A673 (cell line): ENCODE measurements around the gene RABGAP1L. TPM values are rescaled to one million over a fixed set of nuclear protein-coding genes. Genes with fewer than 3 reads are reported as not detected.

Experiments used
- BruUV-seq: library from RNA; stranded (reverse); fragments of 400-500 nt; replicated peaks from 2 replicates; lab custom pipeline; 2021; lab: Mats Ljungman, UMichigan
- CTCF ChIA-PET: fragments of 300-600 bp; sonication (Branson Sonifier 250); formaldehyde crosslinking; loops from one replicate; lab custom pipeline; 2022; ENCODE audit warnings: antibody characterized with exemption; lab: Charles Lee
- POLR2A ChIA-PET: fragments of 300-600 bp; sonication (Branson Sonifier 250); formaldehyde crosslinking; loops from one replicate; lab custom pipeline; 2022; ENCODE audit warnings: antibody characterized with exemption; ENCODE audit not compliant: low non-redundant PET; lab: Charles Lee
- DNase-seq: peaks from one replicate; pipeline ENCODE4 v3.0.0-alpha.2; 2015; ENCODE audit warnings: low spot score
- H3K27ac ChIP-seq: fragments of 200-600 bp; sonication (generic); 2 replicates; pipeline ENCODE4 v1.5.1; 2016; ENCODE audit warnings: mixed run types, low read depth, mild to moderate bottlenecking, mixed read lengths, antibody characterized with exemption, low read length; ENCODE audit not compliant: poor library complexity, severe bottlenecking
- H3K27me3 ChIP-seq: fragments of 200-600 bp; sonication (generic); replicated peaks from 2 replicates; pipeline ENCODE4 v1.6.1; 2017; ENCODE audit warnings: mixed run types, low read depth, mild to moderate bottlenecking, mixed read lengths, antibody characterized with exemption, low read length; ENCODE audit not compliant: insufficient read depth, poor library complexity
- H3K36me3 ChIP-seq: fragments of 200-600 bp; sonication (generic); 2 replicates; pipeline ENCODE4 v1.6.1; 2016; ENCODE audit warnings: mixed run types, mild to moderate bottlenecking, mixed read lengths, antibody characterized with exemption, low read length; ENCODE audit not compliant: insufficient read depth, poor library complexity, severe bottlenecking
- H3K4me1 ChIP-seq: fragments of 200-600 bp; sonication (generic); 2 replicates; pipeline ENCODE4 v1.6.1; 2017; ENCODE audit warnings: mixed run types, mild to moderate bottlenecking, mixed read lengths, antibody characterized with exemption, low read length; ENCODE audit not compliant: insufficient read depth, poor library complexity, severe bottlenecking
- H3K4me3 ChIP-seq: fragments of 200-600 bp; sonication (generic); 2 replicates; pipeline ENCODE4 v1.5.1; 2016; ENCODE audit warnings: low read depth, mixed run types, mild to moderate bottlenecking, mixed read lengths, low read length; ENCODE audit not compliant: poor library complexity, severe bottlenecking
- H3K9me3 ChIP-seq: fragments of 200-600 bp; sonication (generic); 2 replicates; pipeline ENCODE4 v1.6.1; 2016; ENCODE audit warnings: mixed run types, low read depth, mild to moderate bottlenecking, mixed read lengths, antibody characterized with exemption, low read length; ENCODE audit not compliant: poor library complexity, severe bottlenecking
- CTCF ChIP-seq: fragments of 300-800, 200-600 bp; sonication (generic); conservative IDR thresholded peaks from 2 replicates; pipeline ENCODE4 v1.5.1; 2017; ENCODE audit warnings: low read depth, mild to moderate bottlenecking, antibody characterized with exemption, low read length, moderate library complexity, mixed read lengths
- EZH2 ChIP-seq: fragments of 200-600 bp; sonication (generic); IDR thresholded peaks from 2 replicates; pipeline ENCODE4 v1.6.1; 2017; ENCODE audit warnings: borderline replicate concordance, low read depth, mild to moderate bottlenecking, mixed read lengths, antibody characterized with exemption, low read length; ENCODE audit not compliant: poor library complexity, severe bottlenecking
- intact Hi-C: fragments of 100-400 bp; cut with micrococcal nuclease; formaldehyde crosslinking; loops from one replicate; pipeline ENCODE4 v1.10.0; 2022; ENCODE audit not compliant: unreplicated experiment
- total RNA-seq: library from RNA; stranded (reverse); gene quantifications from 2 replicates; pipeline ENCODE4 v1.2.3, GENCODE V29; 2021

The RABGAP1L gene
- total RNA-seq, 1 experiment from 2014 or later: 19.3 TPM

GRCh38 chr1:174696026-174696821 is 536.9 kb downstream of the RABGAP1L start:
- CTCF ChIA-PET: no interaction called here
- intact Hi-C loops: no loop called here
- H3K4me3 ChIP-seq: no peak overlapping the region
- no TSS peak for BruUV-seq
- no peak for DNase-seq
- no peaks in the 10 kb centered on the region for H3K9me3 ChIP-seq
- no peaks in the 10 kb centered on the region for H3K4me1 ChIP-seq
- TF ChIP-seq EZH2: no peak
- no peak for TF ChIP-seq CTCF
- POLR2A ChIA-PET: no interaction called here
- H3K36me3 ChIP-seq: no peaks in the 10 kb centered on the region
- H3K27me3 ChIP-seq: no peaks in the 10 kb centered on the region
- H3K27ac ChIP-seq: no peak overlapping the region

GRCh38 chr1:174700314-174700713 is 541.0 kb downstream of the RABGAP1L start:
- intact Hi-C loops: no loop called here
- TF ChIP-seq CTCF (no peak), EZH2 (no peak)
- DNase-seq: no peak
- Histone ChIP-seq H3K4me1 (no peaks in the 10 kb centered on the region), H3K9me3 (no peaks in the 10 kb centered on the region), H3K27ac (no peak overlapping the region), H3K4me3 (no peak overlapping the region), H3K27me3 (no peaks in the 10 kb centered on the region), H3K36me3 (no peaks in the 10 kb centered on the region)
- BruUV-seq: no TSS peak
- ChIA-PET POLR2A (interaction anchor here (0.7 kb wide), 1 partner anchor 270 kb away, joined by 6 read pairs; no protein-coding TSS in a partner anchor), CTCF (no interaction called here)

- TF ChIP-seq CTCF: no peak
- no peak for TF ChIP-seq EZH2
- DNase-seq: no peak
- no peaks in the 10 kb centered on the region for H3K9me3 ChIP-seq
- ChIA-PET POLR2A (interaction anchor here (0.7 kb wide), 1 partner anchor 269 kb away, joined by 6 read pairs; no protein-coding TSS in a partner anchor), CTCF (no interaction called here)
- no peak overlapping the region for H3K27ac ChIP-seq
- no peaks in the 10 kb centered on the region for H3K4me1 ChIP-seq
- H3K36me3 ChIP-seq: no peaks in the 10 kb centered on the region
- no peak overlapping the region for H3K4me3 ChIP-seq
- intact Hi-C loops: no loop called here
- H3K27me3 ChIP-seq: no peaks in the 10 kb centered on the region
- no TSS peak for BruUV-seq
Observed at GRCh38 chr1:174700775-174701174, 541.5 kb downstream of the RABGAP1L start.
